Sigmoid colon (tissue), 4 donors: ENCODE measurements around the gene ETV6.

Source experiments
- EP300 ChIP-seq, 4 donors: sonication (generic); formaldehyde crosslinking; IDR thresholded peaks; one replicate each; pipeline ENCODE4 v1.6.1; 2017; ENCODE audit warnings: antibody characterized with exemption in 4 of 4
- POLR2A ChIP-seq, 2 donors: fragments of 450-650 bp; IDR thresholded peaks; one replicate each; pipeline ENCODE4 v1.6.1; 2016; ENCODE audit warnings: antibody characterized with exemption in 2 of 2, mild to moderate bottlenecking in 2 of 2, moderate library complexity in 2 of 2
- POLR2AphosphoS5 ChIP-seq, 4 donors: sonication (generic); formaldehyde crosslinking; IDR thresholded peaks; one replicate each; pipeline ENCODE4 v1.6.1; 2017; ENCODE audit warnings: antibody characterized with exemption in 4 of 4
- TF ChIP-seq, protein P1 (sequence below), 4 experiments: fragments of 450-650 bp in 3 of 4; fragments of 200-600 bp in 1 of 4; IDR thresholded peaks; one replicate each; pipeline ENCODE4 v1.5.1; 2016 to 2019; ENCODE audit warnings: antibody characterized with exemption in 4 of 4, mild to moderate bottlenecking in 3 of 4, moderate library complexity in 2 of 4

DNA sequence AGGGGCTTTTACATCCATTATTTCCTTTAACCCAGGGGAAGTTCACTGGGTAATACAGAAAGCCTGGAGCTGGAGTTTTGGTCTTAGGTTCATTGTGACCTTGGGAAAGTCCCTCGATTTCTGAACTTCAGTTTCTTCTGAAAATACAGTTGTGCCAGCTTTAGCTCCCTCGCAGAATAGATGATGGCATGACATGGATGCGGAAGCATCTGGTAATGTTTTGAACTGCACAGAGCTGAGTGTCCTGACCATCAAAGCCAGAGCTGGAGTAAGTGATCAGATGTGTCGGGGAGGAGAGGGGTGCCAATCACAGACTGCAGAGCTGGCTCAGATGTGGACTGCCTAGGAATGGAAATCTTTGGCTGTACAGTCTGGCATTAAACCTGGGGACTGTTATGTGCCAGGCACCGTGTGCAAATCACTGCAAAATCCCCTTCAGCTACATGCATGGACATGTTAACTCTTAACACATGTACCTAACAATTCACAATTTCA, 180.9 kb downstream of the ETV6 start:
- TF ChIP-seq, protein P1, sequence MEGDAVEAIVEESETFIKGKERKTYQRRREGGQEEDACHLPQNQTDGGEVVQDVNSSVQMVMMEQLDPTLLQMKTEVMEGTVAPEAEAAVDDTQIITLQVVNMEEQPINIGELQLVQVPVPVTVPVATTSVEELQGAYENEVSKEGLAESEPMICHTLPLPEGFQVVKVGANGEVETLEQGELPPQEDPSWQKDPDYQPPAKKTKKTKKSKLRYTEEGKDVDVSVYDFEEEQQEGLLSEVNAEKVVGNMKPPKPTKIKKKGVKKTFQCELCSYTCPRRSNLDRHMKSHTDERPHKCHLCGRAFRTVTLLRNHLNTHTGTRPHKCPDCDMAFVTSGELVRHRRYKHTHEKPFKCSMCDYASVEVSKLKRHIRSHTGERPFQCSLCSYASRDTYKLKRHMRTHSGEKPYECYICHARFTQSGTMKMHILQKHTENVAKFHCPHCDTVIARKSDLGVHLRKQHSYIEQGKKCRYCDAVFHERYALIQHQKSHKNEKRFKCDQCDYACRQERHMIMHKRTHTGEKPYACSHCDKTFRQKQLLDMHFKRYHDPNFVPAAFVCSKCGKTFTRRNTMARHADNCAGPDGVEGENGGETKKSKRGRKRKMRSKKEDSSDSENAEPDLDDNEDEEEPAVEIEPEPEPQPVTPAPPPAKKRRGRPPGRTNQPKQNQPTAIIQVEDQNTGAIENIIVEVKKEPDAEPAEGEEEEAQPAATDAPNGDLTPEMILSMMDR (IDR thresholded peaks at IDR 0.05), result no peak
- TF ChIP-seq POLR2A (IDR thresholded peaks at IDR 0.05) (no peak), EP300 (IDR thresholded peaks at IDR 0.05) (no peak), POLR2AphosphoS5 (IDR thresholded peaks at IDR 0.05) (no peak)
